BJ (cell line): ENCODE results near the gene PTH2R. TPM values are rescaled to one million over a fixed set of nuclear protein-coding genes. Genes with fewer than 3 reads are reported as not detected.

ENCODE experiments used
- CTCF ChIA-PET: fragments of 350-600 bp; formaldehyde crosslinking; extraction: SDS; loops from one replicate; lab custom pipeline; 2021; ENCODE audit warnings: antibody characterized with exemption, inconsistent platforms; lab: Yijun Ruan, JAX
- POLR2A ChIA-PET: fragments of 300-600 bp; sonication (Branson Sonifier 250); formaldehyde crosslinking; extraction: SDS; loops from one replicate; lab custom pipeline; 2021; ENCODE audit warnings: antibody characterized with exemption; lab: Charles Lee
- DNase-seq: peaks from one replicate; pipeline ENCODE4 v3.0.0-alpha.2; 2011; ENCODE audit warnings: low read depth
- H3K27me3 ChIP-seq: 2 replicates; pipeline ENCODE4 v1.6.0; 2011; ENCODE audit warnings: low read length; ENCODE audit not compliant: control insufficient read depth, insufficient read depth
- H3K36me3 ChIP-seq: 2 replicates; pipeline ENCODE4 v1.5.1; 2011; ENCODE audit warnings: low read length; ENCODE audit not compliant: control insufficient read depth, insufficient read depth
- H3K4me3 ChIP-seq: 2 replicates; pipeline ENCODE4 v1.5.1; 2011; ENCODE audit warnings: low read depth, mild to moderate bottlenecking, control low read depth, low read length
- CTCF ChIP-seq: IDR thresholded peaks from 2 replicates; pipeline ENCODE4 v1.5.1; 2011; ENCODE audit warnings: low read depth, mild to moderate bottlenecking, control low read depth, inconsistent platforms, low read length, moderate library complexity; ENCODE audit not compliant: insufficient read depth
- polyA plus RNA-seq: library from polyadenylated mRNA; depleted of rRNA; stranded (reverse); fragments of >200 nt; gene quantifications from 2 replicates; pipeline ENCODE4 v1.2.3, GENCODE V29; 2011

The PTH2R gene
- polyA plus RNA-seq, 1 experiment, result not detected

- ChIA-PET CTCF (no interaction called here), POLR2A (no interaction called here)
- Histone ChIP-seq H3K4me3 (no peak overlapping the region), H3K36me3 (no peaks in the 10 kb centered on the region), H3K27me3 (no peaks in the 10 kb centered on the region)
- no peak for DNase-seq
- no peak for TF ChIP-seq CTCF
These were observed 48.3 kb downstream of the PTH2R start for GRCh38 chr2:208454861-208455260.

GRCh38 chr2:208463721-208464120 is 57.1 kb downstream of the PTH2R start:
- POLR2A ChIA-PET, result no interaction called here
- CTCF ChIA-PET, result no interaction called here

GRCh38 chr2:208464205-208464604 is 57.6 kb downstream of the PTH2R start:
- Histone ChIP-seq H3K27me3 (no peaks in the 10 kb centered on the region), H3K36me3 (no peaks in the 10 kb centered on the region), H3K4me3 (no peak overlapping the region)
- ChIA-PET CTCF (no interaction called here), POLR2A (no interaction called here)
- DNase-seq, result no peak
- TF ChIP-seq CTCF, result no peak

More at GRCh38 chr2:208463721-208464120, 57.1 kb downstream of the PTH2R start:
- no peak overlapping the region for H3K4me3 ChIP-seq
- H3K36me3 ChIP-seq, result no peaks in the 10 kb centered on the region
- H3K27me3 ChIP-seq, result no peaks in the 10 kb centered on the region
- no peak for DNase-seq
- no peak for TF ChIP-seq CTCF

GRCh38 chr2:208466151-208466919 is 59.7 kb downstream of the PTH2R start:
- TF ChIP-seq CTCF, result peak; percentile 50
- Histone ChIP-seq H3K27me3 (no peaks in the 10 kb centered on the region), H3K36me3 (no peaks in the 10 kb centered on the region), H3K4me3 (no peak overlapping the region)
- no peak for DNase-seq
- ChIA-PET POLR2A (no interaction called here), CTCF (no interaction called here)

- ChIA-PET CTCF (no interaction called here), POLR2A (no interaction called here)
- H3K36me3 ChIP-seq, result no peaks in the 10 kb centered on the region
- no peak for TF ChIP-seq CTCF
- no peaks in the 10 kb centered on the region for H3K27me3 ChIP-seq
- H3K4me3 ChIP-seq, result no peak overlapping the region
- no peak for DNase-seq
These were observed 60.3 kb downstream of the PTH2R start for GRCh38 chr2:208466920-208467298.
